Activated CD4-positive, alpha-beta memory T cell treated with anti-CD3 and anti-CD28 coated beads, Interleukin-2, amount 10 ng/mL, durations not matched to agents 7 days and 5 days (primary cell): ENCODE results near the gene NYNRIN. TPM values are rescaled to one million over a fixed set of nuclear protein-coding genes. Genes with fewer than 3 reads are reported as not detected.

ENCODE experiments used
- CTCF ChIA-PET: fragments of 350-600 bp; sonication (Branson Sonifier 250); formaldehyde crosslinking; loops from one replicate; lab custom pipeline; 2021; ENCODE audit warnings: antibody characterized with exemption, inconsistent platforms; lab: Charles Lee
- POLR2A ChIA-PET: fragments of 350-600 bp; sonication (Branson Sonifier 250); formaldehyde crosslinking; loops from one replicate; lab custom pipeline; 2021; ENCODE audit warnings: antibody characterized with exemption; lab: Charles Lee
- DNase-seq: peaks from one replicate; pipeline ENCODE4 v3.0.0-alpha.2; 2020
- H3K27ac Mint-ChIP-seq: one replicate; pipeline ENCODE4 v1.8.0; 2021; ENCODE audit warnings: mild to moderate bottlenecking, mixed read lengths
- H3K27me3 Mint-ChIP-seq: one replicate; pipeline ENCODE4 v1.8.0; 2021; ENCODE audit warnings: mixed read lengths
- H3K36me3 Mint-ChIP-seq: one replicate; pipeline ENCODE4 v1.8.0; 2021; ENCODE audit warnings: low read depth, mixed read lengths
- H3K4me1 Mint-ChIP-seq: one replicate; pipeline ENCODE4 v1.8.0; 2021; ENCODE audit warnings: mixed read lengths
- H3K4me3 Mint-ChIP-seq: one replicate; pipeline ENCODE4 v1.8.0; 2021; ENCODE audit warnings: mild to moderate bottlenecking, mixed read lengths
- H3K9me3 Mint-ChIP-seq: one replicate; pipeline ENCODE4 v1.8.0; 2021; ENCODE audit warnings: mixed read lengths
- total RNA-seq, 2 experiments: library from RNA; stranded (reverse); gene quantifications; one replicate each; pipeline ENCODE4 v1.2.3, GENCODE V29; 2021

Gene NYNRIN
- total RNA-seq, 2 experiments from 2014 or later, result 0.18 TPM

- ChIA-PET POLR2A (interaction anchor here (1.1 to 2.4 kb wide), 7 partner anchors 8 to 133 kb away, joined by 3 to 20 read pairs (median 6); partner anchors contain the start of gene RIPK3), CTCF (interaction anchor here (0.6 to 12.2 kb wide), 8 partner anchors 9 to 180 kb away, joined by 3 to 494 read pairs (median 10); partner anchors contain the start of genes ADCY4, RIPK3 and TINF2)
- Mint-ChIP-seq H3K27ac (no peak overlapping the region), H3K4me3 (no peak overlapping the region), H3K4me1 (peaks cover 35% of the 10 kb centered on the region), H3K27me3 (no peaks in the 10 kb centered on the region), H3K36me3 (peaks cover 2% of the 10 kb centered on the region), H3K9me3 (no peaks in the 10 kb centered on the region)
- no peak for DNase-seq
Measured at GRCh38 chr14:24422694-24423601, 24.1 kb downstream of the NYNRIN start.

GRCh38 chr14:24425704-24426103 is 26.9 kb downstream of the NYNRIN start:
- POLR2A ChIA-PET, result interaction anchor here (0.8 to 1.9 kb wide), 11 partner anchors 10 to 290 kb away, joined by 3 to 6 read pairs (median 4); partner anchors contain the start of genes EMC9, IRF9, PSME1 and RIPK3

GRCh38 chr14:24426150-24426911 is 27.5 kb downstream of the NYNRIN start:
- Mint-ChIP-seq H3K36me3 (peaks cover 14% of the 10 kb centered on the region), H3K9me3 (no peaks in the 10 kb centered on the region), H3K27me3 (no peaks in the 10 kb centered on the region), H3K27ac (peak overlapping the region; percentile 88), H3K4me3 (peak overlapping the region; percentile 0), H3K4me1 (peaks cover 52% of the 10 kb centered on the region)
- CTCF ChIA-PET, result interaction anchor here (1.0 to 12.2 kb wide), 5 partner anchors 10 to 184 kb away, joined by 3 to 494 read pairs (median 5); partner anchors contain the start of genes ADCY4, CIDEB, RIPK3 and TINF2
- POLR2A ChIA-PET, result interaction anchor here (0.8 to 7.6 kb wide), 7 partner anchors 9 to 290 kb away, joined by 3 to 117 read pairs (median 4); partner anchors contain the start of genes PSME1 and SDR39U1
- no peak for DNase-seq

More at GRCh38 chr14:24425704-24426103, 26.9 kb downstream of the NYNRIN start:
- H3K36me3 Mint-ChIP-seq, result peaks cover 10% of the 10 kb centered on the region
- peak overlapping the region; percentile 88 for H3K27ac Mint-ChIP-seq
- peak overlapping the region; percentile 0 for H3K4me3 Mint-ChIP-seq
- no peaks in the 10 kb centered on the region for H3K27me3 Mint-ChIP-seq
- CTCF ChIA-PET, result interaction anchor here (1.1 to 12.2 kb wide), 6 partner anchors 10 to 183 kb away, joined by 3 to 494 read pairs (median 8); partner anchors contain the start of genes ADCY4, CIDEB, RIPK3 and TINF2
- H3K9me3 Mint-ChIP-seq, result no peaks in the 10 kb centered on the region
- no peak for DNase-seq
- H3K4me1 Mint-ChIP-seq, result peaks cover 47% of the 10 kb centered on the region

- H3K27ac Mint-ChIP-seq, result peak overlapping the region; percentile 62
- peaks cover 21% of the 10 kb centered on the region for H3K36me3 Mint-ChIP-seq
- H3K4me3 Mint-ChIP-seq, result no peak overlapping the region
- DNase-seq, result no peak
- H3K9me3 Mint-ChIP-seq, result no peaks in the 10 kb centered on the region
- H3K4me1 Mint-ChIP-seq, result peaks cover 59% of the 10 kb centered on the region
- CTCF ChIA-PET, result interaction anchor here (1.0 to 12.2 kb wide), 3 partner anchors 62 to 119 kb away, joined by 3 to 494 read pairs (median 3); partner anchors contain the start of genes ADCY4, CIDEB and RIPK3
- H3K27me3 Mint-ChIP-seq, result no peaks in the 10 kb centered on the region
- POLR2A ChIA-PET, result interaction anchor here (0.8 to 7.6 kb wide), 5 partner anchors 14 to 291 kb away, joined by 3 to 117 read pairs (median 3); partner anchors contain the start of genes PSME1 and SDR39U1
Measured at GRCh38 chr14:24426912-24427536, 28.2 kb downstream of the NYNRIN start.

- Mint-ChIP-seq H3K4me1 (peaks cover 62% of the 10 kb centered on the region), H3K4me3 (no peak overlapping the region), H3K27me3 (no peaks in the 10 kb centered on the region), H3K9me3 (no peaks in the 10 kb centered on the region), H3K27ac (peak overlapping the region; percentile 45), H3K36me3 (peaks cover 26% of the 10 kb centered on the region)
- no peak for DNase-seq
- ChIA-PET POLR2A (interaction anchor here (1.0 to 10.0 kb wide), 6 partner anchors 10 to 246 kb away, joined by 3 to 221 read pairs (median 27); partner anchors contain the start of genes ADCY4, SDR39U1 and TINF2), CTCF (interaction anchor here (0.7 to 12.2 kb wide), 2 partner anchors 95 to 119 kb away, joined by 3 to 494 read pairs; partner anchors contain the start of genes ADCY4 and RIPK3)
Measured at GRCh38 chr14:24427537-24428508, 29.0 kb downstream of the NYNRIN start.

- peak overlapping the region; percentile 86 for H3K4me3 Mint-ChIP-seq
- no peaks in the 10 kb centered on the region for H3K27me3 Mint-ChIP-seq
- peak overlapping the region; percentile 93 for H3K27ac Mint-ChIP-seq
- no peak for DNase-seq
- no peaks in the 10 kb centered on the region for H3K9me3 Mint-ChIP-seq
- ChIA-PET CTCF (interaction anchor here (12.2 kb wide), 1 partner anchor 96 kb away, joined by 494 read pairs; the partner anchor contains the start of genes ADCY4 and RIPK3), POLR2A (interaction anchor here (0.8 to 10.0 kb wide), 12 partner anchors 11 to 233 kb away, joined by 3 to 221 read pairs (median 21); partner anchors contain the start of genes ADCY4, DHRS1, LTB4R and LTB4R2)
- H3K4me1 Mint-ChIP-seq, result peaks cover 71% of the 10 kb centered on the region
- peaks cover 36% of the 10 kb centered on the region for H3K36me3 Mint-ChIP-seq
Measured at GRCh38 chr14:24428628-24429394, 30.0 kb downstream of the NYNRIN start.

GRCh38 chr14:24429395-24430142 is 30.8 kb downstream of the NYNRIN start, which contains the start of the genes CBLN3 and KHNYN:
Gene CBLN3, minus strand, starts transcription at chr14:24429668. Its CDS starts 614 bp downstream, at chr14:24429054.
Gene KHNYN, plus strand, starts transcription at chr14:24429954. Its CDS starts 777 bp downstream, at chr14:24430731.
- peak; percentile 91 for DNase-seq
- Mint-ChIP-seq H3K9me3 (no peaks in the 10 kb centered on the region), H3K4me3 (peak within 1 kb of the TSS; percentile 92), H3K4me1 (peaks cover 67% of the 10 kb centered on the region), H3K36me3 (peaks cover 40% of the 10 kb centered on the region), H3K27me3 (no peaks in the 10 kb centered on the region), H3K27ac (peak within 1 kb of the TSS; percentile 93)
- ChIA-PET POLR2A (interaction anchor here (0.6 to 10.0 kb wide), 40 partner anchors 8 to 350 kb away, joined by 3 to 221 read pairs (median 8); partner anchors contain the start of genes ADCY4, CHMP4A, CIDEB and DCAF11), CTCF (interaction anchor here (0.9 to 12.2 kb wide), 7 partner anchors 13 to 269 kb away, joined by 3 to 494 read pairs (median 54); partner anchors contain the start of genes ADCY4, CHMP4A, CIDEB and IRF9)

- Mint-ChIP-seq H3K4me1 (peaks cover 65% of the 10 kb centered on the region), H3K4me3 (peak overlapping the region; percentile 92), H3K36me3 (peaks cover 45% of the 10 kb centered on the region), H3K27ac (peak overlapping the region; percentile 92), H3K9me3 (no peaks in the 10 kb centered on the region), H3K27me3 (no peaks in the 10 kb centered on the region)
- peak; percentile 68 for DNase-seq
- ChIA-PET POLR2A (interaction anchor here (0.6 to 10.0 kb wide), 47 partner anchors 8 to 350 kb away, joined by 3 to 221 read pairs (median 7); partner anchors contain the start of genes ADCY4, CHMP4A, CIDEB and DCAF11), CTCF (interaction anchor here (0.5 to 12.2 kb wide), 18 partner anchors 12 to 475 kb away, joined by 3 to 494 read pairs (median 16); partner anchors contain the start of genes ADCY4, CHMP4A, CIDEB and DHRS1)
Measured at GRCh38 chr14:24430143-24430681, 31.4 kb downstream of the NYNRIN start.
